Omental fat pad (tissue), 4 donors: ENCODE results near the gene ZSWIM5. TPM values are rescaled to one million over a fixed set of nuclear protein-coding genes. Genes with fewer than 3 reads are reported as not detected.

Experiments used
- ATAC-seq: fragments of 150-250 bp; one replicate; pipeline ENCODE4 v1.9.1; 2016; ENCODE audit warnings: mild to moderate bottlenecking, moderate library complexity; ENCODE audit not compliant: low FRiP score
- DNase-seq: peaks from one replicate; pipeline ENCODE4 v3.0.0-alpha.2; 2019; ENCODE audit warnings: low spot score
- CTCF ChIP-seq, 3 donors: fragments of 450-650 bp; IDR thresholded peaks; one replicate each; pipeline ENCODE4 v1.5.1; 2016 to 2017; ENCODE audit warnings: antibody characterized with exemption in 3 of 3, mild to moderate bottlenecking in 3 of 3, moderate library complexity in 2 of 3
- total RNA-seq, 4 donors: library from RNA; depleted of rRNA; stranded (reverse); fragments of >200 nt; gene quantifications; one replicate each; pipeline ENCODE4 v1.1.0, GENCODE V29; 2016

ZSWIM5 gene
- total RNA-seq, 4 donors from 2014 or later, result 0.48 to 1.5 (median 0.88) TPM

- ATAC-seq, result peak; percentile 61
- TF ChIP-seq CTCF (IDR thresholded peaks at IDR 0.05), result no peak
- no peak for DNase-seq
Observed at GRCh38 chr1:45010855-45011811, 195.3 kb downstream of the ZSWIM5 start, which contains the start of gene HECTD3. Gene HECTD3 (minus strand): TSS chr1:45011324. CDS start chr1:45011257, 67 bp downstream.

GRCh38 chr1:45009956-45010854 lies 196.2 kb downstream of the ZSWIM5 start:
- DNase-seq (no peak), ATAC-seq (no peak)
- TF ChIP-seq CTCF (IDR thresholded peaks at IDR 0.05), result no peak

DNA sequence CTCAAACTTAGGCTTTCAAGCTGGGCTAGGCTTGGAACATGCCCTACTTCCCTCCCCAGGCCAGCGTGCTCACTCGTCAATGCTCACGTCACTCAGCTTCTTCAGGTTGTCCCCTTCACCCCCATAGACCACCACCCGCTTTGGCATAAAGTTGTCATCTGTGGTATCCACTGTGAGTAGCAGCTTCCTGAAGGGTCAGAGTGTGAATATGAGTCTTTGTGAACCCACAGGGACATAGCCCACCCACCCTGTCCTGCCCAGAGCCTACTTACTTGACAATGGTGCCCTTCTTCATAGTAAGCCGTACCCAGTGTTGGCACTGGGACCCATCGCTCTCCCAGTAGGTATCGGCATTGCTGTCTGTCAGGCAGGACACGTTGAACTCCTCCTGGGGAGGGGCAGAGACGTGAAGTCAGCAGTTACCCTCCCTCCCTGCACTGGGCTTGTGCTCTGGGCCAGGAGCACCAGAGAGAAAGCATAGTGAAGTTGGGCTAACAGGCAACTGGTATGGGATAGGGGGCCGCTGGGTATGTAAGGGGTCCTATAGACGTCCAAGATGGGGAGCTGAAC lies 197.0 kb downstream of the ZSWIM5 start:
- DNase-seq, result no peak
- ATAC-seq, result no peak
- no peak for TF ChIP-seq CTCF (IDR thresholded peaks at IDR 0.05)

GRCh38 chr1:45008516-45008915 lies 197.9 kb downstream of the ZSWIM5 start:
- ATAC-seq, result no peak
- no peak for DNase-seq
- TF ChIP-seq CTCF (IDR thresholded peaks at IDR 0.05), result no peak

- ATAC-seq, result no peak
- DNase-seq, result no peak
- no peak for TF ChIP-seq CTCF (IDR thresholded peaks at IDR 0.05)
Observed at GRCh38 chr1:45008076-45008475, 198.3 kb downstream of the ZSWIM5 start.

GRCh38 chr1:45007311-45007710 lies 199.1 kb downstream of the ZSWIM5 start:
- no peak for TF ChIP-seq CTCF (IDR thresholded peaks at IDR 0.05)
- ATAC-seq (no peak), DNase-seq (no peak)
